H9 (cell line): Measurements from ENCODE around the gene SLC29A2. TPM values are rescaled to one million over a fixed set of nuclear protein-coding genes. Genes with fewer than 3 reads are reported as not detected.

Experiments used
- DNase-seq: peaks from one replicate; pipeline ENCODE4 v3.0.0-alpha.2; 2017
- H2AFZ ChIP-seq: one replicate; pipeline ENCODE4 v1.6.1; 2013; ENCODE audit warnings: mild to moderate bottlenecking, low read length, control low read depth, moderate library complexity
- H2AK5ac ChIP-seq: 2 replicates; pipeline ENCODE4 v1.6.1; 2013; ENCODE audit warnings: low read length, control low read depth, mixed read lengths; ENCODE audit not compliant: insufficient read length
- H2BK120ac ChIP-seq: one replicate; pipeline ENCODE4 v1.6.1; 2013; ENCODE audit warnings: low read depth, mild to moderate bottlenecking, low read length, control low read depth, inconsistent platforms; ENCODE audit not compliant: poor library complexity, severe bottlenecking
- H2BK12ac ChIP-seq: 2 replicates; pipeline ENCODE4 v1.6.1; 2013; ENCODE audit warnings: low read length, control low read depth, mixed read lengths, low read depth; ENCODE audit not compliant: insufficient read length
- H2BK15ac ChIP-seq: 2 replicates; pipeline ENCODE4 v1.6.1; 2013; ENCODE audit warnings: low read depth, low read length, control low read depth
- H2BK20ac ChIP-seq: one replicate; pipeline ENCODE4 v1.6.1; 2013; ENCODE audit warnings: low read depth, mild to moderate bottlenecking, low read length, control low read depth, inconsistent platforms; ENCODE audit not compliant: poor library complexity, severe bottlenecking
- H2BK5ac ChIP-seq: 2 replicates; pipeline ENCODE4 v1.6.1; 2013; ENCODE audit warnings: low read length, control low read depth, mixed read lengths; ENCODE audit not compliant: insufficient read length
- H3K14ac ChIP-seq: 2 replicates; pipeline ENCODE4 v1.6.1; 2013; ENCODE audit warnings: low read length, control low read depth; ENCODE audit not compliant: insufficient read depth
- H3K18ac ChIP-seq: 2 replicates; pipeline ENCODE4 v1.6.1; 2013; ENCODE audit warnings: low read depth, mild to moderate bottlenecking, mixed read lengths, low read length, control low read depth; ENCODE audit not compliant: insufficient read length
- H3K23ac ChIP-seq: 2 replicates; pipeline ENCODE4 v1.6.1; 2013; ENCODE audit warnings: low read length, control low read depth, mixed read lengths, low read depth; ENCODE audit not compliant: insufficient read length
- H3K23me2 ChIP-seq: 2 replicates; pipeline ENCODE4 v1.6.1; 2013; ENCODE audit warnings: low read depth, mild to moderate bottlenecking, mixed read lengths, low read length, control low read depth; ENCODE audit not compliant: insufficient read length, poor library complexity, severe bottlenecking
- H3K27ac ChIP-seq: 2 replicates; pipeline ENCODE4 v1.5.1; 2013; ENCODE audit warnings: low read length, control low read depth, mixed read lengths, low read depth; ENCODE audit not compliant: insufficient read length
- H3K27me3 ChIP-seq: 2 replicates; pipeline ENCODE4 v1.6.1; 2013; ENCODE audit warnings: low read length, control low read depth, inconsistent platforms; ENCODE audit not compliant: insufficient read depth
- H3K4ac ChIP-seq: 2 replicates; pipeline ENCODE4 v1.6.1; 2013; ENCODE audit warnings: low read depth, mild to moderate bottlenecking, control low read depth, inconsistent platforms, low read length, moderate library complexity
- H3K4me1 ChIP-seq: 2 replicates; pipeline ENCODE4 v1.6.1; 2013; ENCODE audit warnings: low read length, control low read depth, inconsistent platforms; ENCODE audit not compliant: insufficient read depth
- H3K4me2 ChIP-seq: 2 replicates; pipeline ENCODE4 v1.6.1; 2013; ENCODE audit warnings: low read length, control low read depth, mixed read lengths; ENCODE audit not compliant: insufficient read length, insufficient read depth
- H3K56ac ChIP-seq: 2 replicates; pipeline ENCODE4 v1.6.1; 2013; ENCODE audit warnings: low read depth, mild to moderate bottlenecking, mixed read lengths, low read length, control low read depth; ENCODE audit not compliant: insufficient read length
- H3K79me1 ChIP-seq: 2 replicates; pipeline ENCODE4 v1.6.1; 2013; ENCODE audit warnings: low read depth, mild to moderate bottlenecking, moderate library complexity, low read length, control low read depth, inconsistent platforms; ENCODE audit not compliant: insufficient read depth, poor library complexity, severe bottlenecking
- H3K79me2 ChIP-seq: 2 replicates; pipeline ENCODE4 v1.6.1; 2013; ENCODE audit warnings: low read length, control low read depth, inconsistent platforms; ENCODE audit not compliant: insufficient read depth
- H3K9ac ChIP-seq: 2 replicates; pipeline ENCODE4 v1.6.1; 2013; ENCODE audit warnings: low read length, control low read depth, mixed read lengths; ENCODE audit not compliant: insufficient read length; ENCODE audit errors: extremely low read depth
- H3K9me3 ChIP-seq: one replicate; pipeline ENCODE4 v1.6.1; 2013; ENCODE audit warnings: low read depth, low read length, inconsistent platforms; ENCODE audit not compliant: control insufficient read depth
- H3T11ph ChIP-seq: one replicate; pipeline ENCODE4 v1.6.1; 2013; ENCODE audit warnings: mild to moderate bottlenecking, low read length, control low read depth, inconsistent platforms
- H4K20me1 ChIP-seq: one replicate; pipeline ENCODE4 v1.6.1; 2013; ENCODE audit not compliant: control insufficient read depth, insufficient read length, insufficient read depth
- H4K5ac ChIP-seq: 2 replicates; pipeline ENCODE4 v1.6.1; 2013; ENCODE audit warnings: low read depth, mild to moderate bottlenecking, mixed read lengths, low read length, control low read depth; ENCODE audit not compliant: insufficient read length
- H4K8ac ChIP-seq: replicated peaks from 2 replicates; pipeline ENCODE4 v1.6.1; 2013; ENCODE audit warnings: low read length, control low read depth, mixed read lengths, low read depth; ENCODE audit not compliant: insufficient read length
- H4K91ac ChIP-seq: 2 replicates; pipeline ENCODE4 v1.6.1; 2013; ENCODE audit warnings: low read depth, mild to moderate bottlenecking, moderate library complexity, mixed read lengths, low read length, control low read depth; ENCODE audit not compliant: insufficient read length
- H3K27ac Mint-ChIP-seq, 3 experiments: 2 replicates in 2 of 3; 3 replicates in 1 of 3; pipeline ENCODE4 v1.8.0; 2020 to 2021; ENCODE audit warnings: mixed read lengths in 3 of 3, mild to moderate bottlenecking in 1 of 3, moderate library complexity in 1 of 3
- H3K27me3 Mint-ChIP-seq: 2 replicates; pipeline ENCODE4 v1.8.0; 2021; ENCODE audit warnings: low read depth, mild to moderate bottlenecking, moderate library complexity, mixed read lengths
- H3K36me3 Mint-ChIP-seq, 3 experiments: 2 replicates in 2 of 3; 3 replicates in 1 of 3; pipeline ENCODE4 v1.8.0; 2020 to 2021; ENCODE audit warnings: low read depth in 3 of 3, mixed read lengths in 3 of 3; ENCODE audit not compliant: insufficient read depth in 1 of 3
- H3K4me1 Mint-ChIP-seq, 2 experiments: 2 replicates each; pipeline ENCODE4 v1.8.0; 2020; ENCODE audit warnings: mixed read lengths in 2 of 2
- H3K4me3 Mint-ChIP-seq, 2 experiments: 2 replicates in 1 of 2; 3 replicates in 1 of 2; pipeline ENCODE4 v1.8.0; 2020 to 2021; ENCODE audit warnings: mild to moderate bottlenecking in 2 of 2, mixed read lengths in 2 of 2, moderate library complexity in 1 of 2
- H3K9me3 Mint-ChIP-seq, 2 experiments: 2 replicates in 1 of 2; 3 replicates in 1 of 2; pipeline ENCODE4 v1.8.0; 2020; ENCODE audit warnings: mild to moderate bottlenecking in 2 of 2, mixed read lengths in 2 of 2, moderate library complexity in 1 of 2
- CTCF ChIP-seq: fragments of 200-600 bp; sonication (generic); conservative IDR thresholded peaks from 3 replicates; pipeline ENCODE4 v1.8.0; 2021; ENCODE audit warnings: antibody characterized with exemption, mild to moderate bottlenecking
- WGBS: extraction: QIAGEN DNeasy Blood & Tissue Kit; methylation state at CpG from one replicate; pipeline ENCODE4 v1.1.7; 2013; ENCODE audit warnings: missing lambda C conversion rate, low lambda C conversion rate, mixed read lengths; ENCODE audit not compliant: insufficient read length; ENCODE audit errors: extremely low coverage; 5-methylcytosine and 5-hydroxymethylcytosine counted together
- total RNA-seq: library from RNA; stranded (reverse); gene quantifications from 2 replicates; pipeline ENCODE4 v1.2.1, GENCODE V29; 2021

SLC29A2 gene
- total RNA-seq, 1 experiment from 2014 or later = 29.8 TPM

DNA sequence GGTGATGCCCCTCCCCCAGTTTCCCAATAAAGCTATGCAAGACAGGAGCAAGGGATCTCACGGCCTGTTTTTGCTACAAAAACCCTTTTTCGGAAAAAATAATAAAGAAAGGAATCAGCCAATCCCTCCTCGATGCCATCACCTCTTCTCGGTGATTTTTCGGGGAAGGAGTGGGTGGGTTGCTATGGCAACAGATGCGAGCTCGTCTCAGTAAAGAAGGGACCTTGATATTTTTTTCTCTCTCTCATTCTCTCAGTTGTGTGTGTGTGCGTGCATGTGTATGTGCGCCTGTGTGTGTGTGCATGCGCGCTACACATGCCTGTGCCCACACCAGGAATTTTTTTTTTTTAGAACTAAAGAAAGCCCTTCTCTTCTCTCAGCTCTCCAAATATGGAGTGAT lies 45.4 kb upstream of the SLC29A2 start:
- WGBS = no CpG with 5 or more reads among the region's 11 CpGs
- Mint-ChIP-seq H3K9me3 (no peaks in the 10 kb centered on the region; a peak in 1 of 5 replicates), H3K27ac (no peak overlapping the region), H3K36me3 (no peaks in the 10 kb centered on the region), H3K27me3 (peaks cover 32% of the 10 kb centered on the region), H3K4me1 (peaks cover 72 to 73% of the 10 kb centered on the region in 2 experiments), H3K4me3 (no peak overlapping the region)
- H3K23ac ChIP-seq = no peak overlapping the region
- no peaks in the 10 kb centered on the region for H3K9me3 ChIP-seq
- H3K27me3 ChIP-seq = peaks cover 19% of the 10 kb centered on the region; the same call in 1 of the 2 replicates
- H2BK20ac ChIP-seq = no peak overlapping the region
- no peak overlapping the region for H3K9ac ChIP-seq
- no peak overlapping the region for H2AFZ ChIP-seq
- DNase-seq = no peak
- no peak overlapping the region for H3K14ac ChIP-seq
- H2BK12ac ChIP-seq = no peak overlapping the region
- no peaks in the 10 kb centered on the region for H4K20me1 ChIP-seq
- H2AK5ac ChIP-seq = no peak overlapping the region
- no peak overlapping the region for H4K8ac ChIP-seq
- no peak overlapping the region for H4K91ac ChIP-seq
- H3K56ac ChIP-seq = no peak overlapping the region
- no peak overlapping the region for H3K4ac ChIP-seq
- no peak overlapping the region for H3K18ac ChIP-seq
- H3K79me2 ChIP-seq = no peaks in the 10 kb centered on the region
- H3K4me2 ChIP-seq = no peak overlapping the region
- no peak for TF ChIP-seq CTCF
- H3K79me1 ChIP-seq = no peaks in the 10 kb centered on the region
- H3K23me2 ChIP-seq = peaks cover 18% of the 10 kb centered on the region
- no peak overlapping the region for H4K5ac ChIP-seq
- no peak overlapping the region for H2BK15ac ChIP-seq
- H3K27ac ChIP-seq = no peak overlapping the region
- no peak overlapping the region for H2BK120ac ChIP-seq
- peaks cover 20% of the 10 kb centered on the region for H3K4me1 ChIP-seq
- H3T11ph ChIP-seq = no peak overlapping the region
- H2BK5ac ChIP-seq = no peak overlapping the region
